Stimulated activated CD4-positive, alpha-beta T cell treated with anti-CD3 and anti-CD28 coated beads, Interleukin-15, amount 100 ng/mL, for 24 hours (primary cell): ENCODE measurements around the gene STUB1.

Experiments used
- DNase-seq: peaks from one replicate; pipeline ENCODE4 v3.0.0-alpha.2; 2020

The STUB1 gene

DNA sequence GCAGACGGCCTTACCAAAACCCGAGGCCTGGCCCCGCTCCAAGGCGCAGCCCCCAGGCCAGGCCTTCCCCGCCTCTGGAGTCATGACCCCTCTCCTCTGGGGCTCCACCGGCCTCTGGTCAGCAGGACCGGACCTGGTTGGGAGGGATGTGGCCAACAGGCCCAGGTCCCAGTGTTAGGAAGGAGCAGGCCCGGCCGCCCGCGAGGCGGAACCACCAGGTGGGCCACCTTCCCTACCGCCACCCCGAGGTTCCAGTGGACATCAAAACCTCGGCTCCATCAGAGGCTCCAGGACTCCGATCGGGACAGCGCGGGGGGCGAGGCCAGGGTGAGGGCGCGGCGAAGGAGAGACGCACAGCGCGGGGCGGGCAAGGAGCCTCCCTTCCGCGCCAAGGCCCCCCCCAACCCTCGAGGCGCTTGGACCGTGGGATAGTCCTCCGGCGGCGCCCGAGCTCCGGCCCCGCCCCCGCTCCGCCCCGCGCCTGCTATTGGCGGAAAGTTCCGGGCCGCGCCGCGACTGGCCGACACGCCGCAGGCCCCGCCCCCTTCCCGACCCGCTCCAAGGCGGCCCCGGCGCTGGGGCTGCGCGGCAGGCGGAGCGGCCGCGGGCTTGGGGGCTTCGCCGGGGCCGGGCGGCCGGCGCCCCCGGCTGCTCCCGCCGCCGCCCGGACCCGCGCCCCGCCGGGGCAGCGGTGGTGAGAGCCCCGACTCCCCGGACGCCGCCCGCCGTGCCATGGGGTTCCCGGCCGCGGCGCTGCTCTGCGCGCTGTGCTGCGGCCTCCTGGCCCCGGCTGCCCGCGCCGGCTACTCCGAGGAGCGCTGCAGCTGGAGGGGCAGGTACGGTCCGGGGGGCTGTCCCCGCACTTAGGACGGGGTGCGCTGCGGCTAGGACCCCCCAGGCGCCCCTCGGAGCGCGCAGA is 34.6 kb downstream of the STUB1 start, which contains the start of gene METRN:
Gene METRN, plus strand, starts transcription at position 561 of the 919 bp plus-strand sequence. Its CDS starts 172 bp downstream, at position 733.
- peak; percentile 96 for DNase-seq

DNA sequence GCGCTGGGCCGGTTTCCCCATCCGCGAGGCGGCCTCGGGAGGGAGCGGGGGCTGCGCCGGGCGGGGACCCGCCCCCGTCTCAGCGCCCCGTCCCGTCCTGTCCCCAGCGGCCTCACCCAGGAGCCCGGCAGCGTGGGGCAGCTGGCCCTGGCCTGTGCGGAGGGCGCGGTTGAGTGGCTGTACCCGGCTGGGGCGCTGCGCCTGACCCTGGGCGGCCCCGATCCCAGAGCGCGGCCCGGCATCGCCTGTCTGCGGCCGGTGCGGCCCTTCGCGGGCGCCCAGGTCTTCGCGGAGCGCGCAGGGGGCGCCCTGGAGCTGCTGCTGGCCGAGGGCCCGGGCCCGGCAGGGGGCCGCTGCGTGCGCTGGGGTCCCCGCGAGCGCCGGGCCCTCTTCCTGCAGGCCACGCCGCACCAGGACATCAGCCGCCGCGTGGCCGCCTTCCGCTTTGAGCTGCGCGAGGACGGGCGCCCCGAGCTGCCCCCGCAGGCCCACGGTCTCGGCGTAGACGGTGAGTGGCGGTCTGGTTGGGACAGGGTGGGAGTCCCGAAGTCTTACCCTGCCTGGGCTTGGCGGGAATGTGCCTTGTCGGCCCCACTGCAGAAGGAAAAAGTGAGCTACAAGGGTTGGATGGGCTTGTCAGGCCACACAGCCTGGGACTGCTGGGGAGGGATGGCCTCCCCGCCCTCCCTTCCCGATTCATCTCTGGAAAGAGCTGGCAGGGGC is 35.4 kb downstream of the STUB1 start:
- no peak for DNase-seq

DNA sequence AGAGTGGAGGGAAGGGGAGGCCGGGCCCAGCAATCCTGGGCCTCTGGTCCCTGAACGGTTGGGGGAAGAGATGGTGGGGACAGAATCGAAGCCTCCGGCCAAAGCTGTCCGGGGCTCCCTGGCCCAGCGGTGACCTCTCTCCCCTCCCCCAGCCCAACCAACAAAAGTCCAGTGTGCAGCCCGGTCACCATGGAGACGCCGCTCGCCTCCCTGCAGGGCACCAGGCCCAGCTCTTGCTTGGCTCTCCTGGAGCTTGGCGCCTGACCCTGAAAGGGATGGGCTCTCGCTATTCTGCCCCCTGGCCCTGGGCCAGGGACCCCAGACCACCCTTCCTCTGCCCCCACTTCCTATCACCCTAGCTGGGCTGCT is 36.0 kb downstream of the STUB1 start:
- DNase-seq: no peak

DNA sequence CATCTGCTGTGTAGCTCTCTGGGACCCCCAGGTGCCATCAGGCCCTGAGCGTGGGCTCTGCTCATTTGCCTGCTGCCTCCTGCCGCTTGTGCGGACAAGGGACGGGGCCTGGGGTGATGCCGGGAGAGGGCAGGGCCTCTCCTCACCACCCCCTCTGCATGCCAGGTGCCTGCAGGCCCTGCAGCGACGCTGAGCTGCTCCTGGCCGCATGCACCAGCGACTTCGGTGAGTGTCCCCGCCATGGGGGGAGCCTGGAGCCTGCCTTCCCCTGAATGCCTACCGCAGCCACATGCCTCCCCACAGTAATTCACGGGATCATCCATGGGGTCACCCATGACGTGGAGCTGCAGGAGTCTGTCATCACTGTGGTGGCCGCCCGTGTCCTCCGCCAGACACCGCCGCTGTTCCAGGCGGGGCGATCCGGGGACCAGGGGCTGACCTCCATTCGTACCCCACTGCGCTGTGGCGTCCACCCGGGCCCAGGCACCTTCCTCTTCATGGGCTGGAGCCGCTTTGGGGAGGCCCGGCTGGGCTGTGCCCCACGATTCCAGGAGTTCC is 36.6 kb downstream of the STUB1 start:
- no peak for DNase-seq

DNA sequence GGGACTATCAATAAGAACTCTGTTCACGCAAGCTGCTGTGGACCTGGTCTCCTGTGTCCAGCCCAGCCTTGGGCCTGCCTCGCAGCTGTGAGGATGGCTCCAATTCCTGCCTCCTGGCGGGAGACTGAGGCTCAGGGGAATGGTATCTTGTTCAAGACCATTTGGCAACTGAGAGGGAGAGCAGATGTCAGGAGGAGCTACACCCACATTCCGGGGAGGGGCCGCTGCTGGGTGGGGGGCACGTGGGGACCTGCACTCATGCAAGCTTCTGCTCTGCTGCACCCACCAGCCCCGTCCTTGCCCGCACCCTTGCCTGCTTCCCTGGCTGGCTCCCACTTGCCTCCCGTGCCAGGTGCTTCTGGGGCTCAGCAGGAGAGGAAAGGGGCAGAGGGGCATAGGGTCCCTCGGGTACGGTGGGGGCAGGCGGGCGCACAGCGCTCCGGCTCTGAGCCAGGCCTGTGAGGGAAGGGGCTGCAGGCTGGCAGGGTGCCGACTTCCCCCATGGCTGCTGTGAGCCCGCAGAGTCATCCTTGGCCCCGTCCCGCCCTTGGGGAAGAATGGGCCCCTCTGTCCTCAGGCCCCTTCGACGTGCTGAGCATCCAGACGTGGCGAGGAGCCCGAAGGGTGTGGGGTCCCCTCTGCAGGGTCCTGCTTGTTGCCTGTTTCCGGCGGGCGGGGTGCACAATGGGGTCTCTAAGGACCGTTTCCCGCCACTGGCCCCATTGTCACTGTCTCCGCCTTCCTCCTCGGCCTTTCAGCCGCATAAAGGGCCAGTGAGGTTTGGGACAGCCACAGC is 37.4 kb downstream of the STUB1 start:
- DNase-seq: no peak

DNA sequence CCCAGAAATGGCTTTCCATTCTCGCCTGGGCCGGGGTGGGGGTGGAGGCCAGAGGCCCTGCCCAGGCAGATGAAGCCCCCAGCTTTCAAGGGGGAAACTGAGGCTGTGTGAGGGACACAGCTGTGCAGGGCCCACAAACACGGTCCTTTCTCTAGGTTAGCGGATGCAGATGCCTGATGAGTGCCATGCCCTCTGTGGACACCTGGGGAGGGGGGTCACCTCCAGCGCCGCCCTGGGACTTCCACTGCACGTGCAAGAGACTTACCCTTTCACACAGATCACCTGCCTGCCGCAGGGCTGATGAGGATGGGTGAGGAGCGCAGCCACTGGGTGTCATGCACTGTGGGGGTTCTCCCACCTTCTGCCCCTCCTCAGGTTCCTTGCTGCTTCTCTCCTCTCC is 38.2 kb downstream of the STUB1 start:
- DNase-seq: no peak

DNA sequence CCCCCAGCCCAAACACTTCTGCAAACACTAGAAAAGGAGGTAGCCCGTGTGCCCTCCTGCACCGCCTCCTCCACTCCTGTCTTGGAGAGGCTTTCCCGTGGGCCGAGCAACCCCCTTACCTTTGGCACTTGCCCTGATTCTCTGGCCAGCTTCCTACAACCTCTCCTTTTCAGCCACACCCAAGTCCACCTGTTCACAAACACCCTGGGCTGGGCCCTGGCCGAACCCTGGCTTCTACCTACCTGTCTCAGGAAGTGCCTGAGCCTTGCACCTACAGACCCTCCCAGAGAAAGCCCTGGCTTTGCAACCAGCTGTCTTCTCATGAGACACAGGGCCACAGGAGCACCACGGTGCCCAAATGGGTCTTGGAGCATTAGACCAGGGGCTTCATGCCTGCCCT is 38.7 kb downstream of the STUB1 start:
- no peak for DNase-seq

DNA sequence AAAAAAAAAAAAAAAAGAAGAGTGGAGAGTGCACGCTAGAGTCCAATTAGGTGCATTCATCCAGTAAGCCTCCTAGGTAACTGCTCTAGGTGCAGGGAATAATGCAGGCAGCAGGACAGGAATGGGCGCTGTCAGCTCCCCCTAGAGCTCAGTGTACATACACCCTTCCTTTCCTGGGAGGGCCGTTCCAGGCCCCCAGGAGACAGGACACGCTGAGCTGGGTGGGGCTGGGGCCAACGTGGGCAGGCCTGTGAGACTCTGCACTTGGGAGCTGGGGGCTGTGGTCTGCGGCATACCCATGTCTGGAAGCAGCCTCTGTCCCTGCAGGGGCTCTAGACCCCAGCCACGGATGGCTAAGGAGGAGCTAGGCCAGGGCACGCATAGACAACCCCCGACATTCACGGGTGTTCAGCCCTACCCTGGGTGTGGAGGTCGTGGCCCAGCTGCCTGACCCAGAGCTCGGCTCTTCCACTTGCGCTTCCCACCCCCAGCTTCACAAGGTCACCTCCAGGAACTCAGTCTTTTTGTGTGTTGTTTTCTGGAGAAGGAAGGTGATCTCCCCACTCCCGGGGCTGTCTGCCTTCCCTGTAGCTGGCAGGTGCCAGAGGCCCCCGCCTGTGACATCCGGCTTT is 39.7 kb downstream of the STUB1 start:
- peak; percentile 29 for DNase-seq

DNA sequence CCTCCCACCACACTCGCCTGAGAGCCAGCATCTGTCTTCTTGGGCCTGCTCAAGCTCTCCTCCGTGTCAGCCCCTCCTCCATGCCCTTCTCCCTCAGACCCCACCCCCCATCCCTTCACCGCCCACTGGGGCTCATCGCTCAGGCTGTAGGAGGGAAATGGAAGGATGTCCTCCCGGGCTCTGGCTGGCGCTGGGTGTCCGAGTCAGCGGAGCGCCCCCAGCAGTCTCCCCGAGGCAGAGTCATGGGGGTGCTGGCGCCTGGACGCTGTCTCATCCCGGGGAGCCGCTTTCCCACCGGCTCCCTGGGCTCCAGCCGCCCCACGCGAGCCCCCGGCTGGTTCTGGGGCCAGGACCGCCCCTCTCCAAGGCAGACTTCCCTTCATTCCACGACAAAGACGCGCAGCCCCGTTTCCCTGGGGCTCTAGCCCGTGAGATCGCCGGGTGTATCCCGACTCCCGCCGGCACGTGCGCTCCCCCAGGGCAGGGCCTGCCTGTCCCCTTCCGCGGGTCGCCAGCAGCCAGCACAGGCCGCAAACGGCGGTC is 40.3 kb downstream of the STUB1 start:
- peak; percentile 80 for DNase-seq

DNA sequence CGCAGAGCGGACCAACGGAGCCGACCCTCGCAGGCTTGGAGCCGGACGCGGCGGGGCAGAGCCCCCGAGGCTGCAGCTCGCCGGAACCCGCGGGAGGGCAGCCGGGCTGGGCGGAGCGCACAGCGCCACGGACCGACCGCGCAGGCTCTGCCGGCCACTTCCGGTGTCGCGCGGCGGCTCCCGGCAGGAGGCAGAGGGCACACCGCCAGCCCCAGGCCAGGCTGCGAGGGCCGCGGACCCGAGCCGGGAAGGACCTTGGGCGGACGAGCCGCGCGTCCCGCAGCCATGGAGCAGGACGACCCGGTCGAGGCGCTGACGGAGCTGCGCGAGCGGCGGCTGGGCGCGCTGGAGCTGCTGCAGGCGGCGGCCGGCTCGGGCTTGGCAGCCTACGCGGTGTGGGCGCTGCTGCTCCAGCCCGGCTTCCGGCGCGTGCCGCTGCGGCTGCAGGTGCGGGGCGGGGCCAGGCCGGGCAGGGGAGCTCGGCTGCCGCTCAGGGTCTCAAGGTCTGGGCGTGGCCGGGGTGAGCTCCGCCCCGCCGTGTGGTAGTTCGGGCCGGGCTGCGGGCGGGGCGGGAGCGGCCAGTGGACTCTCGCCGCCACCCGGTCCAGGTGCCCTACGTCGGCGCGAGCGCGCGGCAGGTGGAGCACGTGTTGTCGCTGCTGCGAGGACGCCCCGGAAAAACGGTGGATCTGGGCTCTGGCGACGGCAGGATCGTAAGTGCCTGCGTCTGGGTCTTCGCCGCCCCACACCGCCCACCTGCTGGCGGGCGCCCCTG is 41.0 kb downstream of the STUB1 start, which contains the start of gene ANTKMT:
Gene ANTKMT, plus strand, starts transcription at position 157 of the 775 bp plus-strand sequence. Its CDS starts 129 bp downstream, at position 286.
- peak; percentile 90 for DNase-seq

DNA sequence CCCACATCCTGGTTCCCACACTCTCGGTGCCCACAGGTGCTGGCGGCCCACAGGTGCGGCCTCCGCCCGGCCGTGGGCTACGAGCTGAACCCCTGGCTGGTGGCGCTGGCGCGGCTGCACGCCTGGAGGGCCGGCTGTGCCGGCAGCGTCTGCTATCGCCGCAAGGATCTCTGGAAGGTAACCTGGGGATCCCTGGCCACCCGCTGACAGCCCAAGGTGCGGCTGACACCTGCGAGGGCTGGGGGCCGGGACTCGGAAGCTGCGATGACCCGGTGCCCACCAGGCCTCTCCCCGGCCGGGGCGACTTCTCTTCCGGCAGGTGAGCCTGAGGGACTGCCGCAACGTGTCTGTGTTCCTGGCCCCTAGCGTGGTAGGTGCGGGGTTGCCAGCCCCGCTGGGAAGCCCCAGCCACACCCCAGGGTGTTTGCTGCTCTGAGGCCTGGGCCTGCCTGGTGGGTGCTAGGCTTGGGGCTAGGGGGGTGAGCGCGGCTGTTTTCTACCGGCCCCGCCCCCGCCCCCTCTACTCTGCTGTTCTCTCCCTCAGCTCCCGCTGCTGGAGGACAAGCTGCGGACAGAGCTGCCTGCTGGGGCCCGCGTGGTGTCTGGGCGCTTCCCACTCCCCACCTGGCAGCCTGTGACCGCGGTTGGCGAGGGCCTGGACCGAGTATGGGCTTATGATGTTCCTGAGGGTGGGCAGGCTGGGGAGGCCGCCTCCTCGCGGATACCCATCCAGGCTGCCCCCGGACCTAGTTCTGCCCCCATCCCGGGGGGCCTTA is 41.7 kb downstream of the STUB1 start:
- DNase-seq: no peak

DNA sequence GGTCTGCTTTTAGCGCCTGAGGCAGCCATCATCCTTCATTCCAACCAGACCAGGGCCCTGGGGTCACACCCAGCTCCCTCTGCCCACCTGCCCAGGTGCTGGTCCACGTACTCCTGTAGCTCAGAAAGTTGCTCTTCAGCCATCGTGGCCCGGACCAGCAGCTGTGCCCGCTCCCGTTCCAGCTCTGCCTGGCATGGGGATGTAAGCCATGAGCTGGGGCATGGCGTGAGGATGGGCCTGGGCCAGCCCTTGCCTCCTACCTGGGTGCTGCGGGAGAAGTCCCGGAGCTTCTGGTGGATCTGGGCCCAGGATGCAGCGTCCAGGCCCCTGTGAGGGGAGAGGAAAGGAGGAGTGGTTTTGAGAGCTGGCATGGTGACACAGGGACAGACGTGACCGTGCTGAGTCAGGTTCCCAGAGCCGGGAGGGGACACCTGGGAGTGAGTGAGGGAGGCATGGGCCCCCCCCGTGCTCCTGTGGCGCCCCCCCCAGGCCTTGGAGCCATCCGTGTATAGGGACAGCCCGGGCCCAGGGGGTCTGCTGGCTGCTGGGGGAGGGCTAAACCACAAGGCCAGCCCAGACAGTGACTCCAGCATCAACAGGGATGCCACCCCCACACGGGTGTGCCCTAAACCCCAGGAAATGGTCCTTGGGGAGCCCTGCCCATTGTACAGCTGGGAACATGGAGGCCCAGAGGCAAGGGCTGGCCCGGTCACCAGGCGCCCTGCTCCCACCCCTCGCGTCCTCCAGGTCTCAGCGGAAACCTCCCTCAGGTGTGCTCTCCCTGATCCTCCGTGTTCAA is 42.8 kb downstream of the STUB1 start:
- DNase-seq: no peak

DNA sequence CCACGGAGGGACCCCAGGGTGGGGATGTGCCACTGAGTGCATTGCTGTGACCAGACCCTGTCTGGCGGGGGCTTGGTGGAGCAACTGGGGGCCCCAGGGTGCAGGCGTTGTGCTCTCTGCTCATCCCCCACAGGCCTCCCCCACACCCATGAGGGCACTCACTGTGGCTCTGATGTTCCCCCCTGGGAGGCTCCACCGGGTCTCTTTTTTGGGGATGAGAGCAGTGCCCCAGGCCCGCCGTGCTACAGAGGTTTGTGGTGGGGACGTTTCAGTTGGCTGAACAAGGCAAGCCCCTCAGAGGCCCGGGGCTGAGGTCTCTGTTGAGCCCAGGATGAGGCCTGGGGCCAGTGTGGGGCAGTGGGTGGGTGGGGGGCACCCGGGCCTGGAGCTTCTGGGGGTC is 43.5 kb downstream of the STUB1 start:
- no peak for DNase-seq

DNA sequence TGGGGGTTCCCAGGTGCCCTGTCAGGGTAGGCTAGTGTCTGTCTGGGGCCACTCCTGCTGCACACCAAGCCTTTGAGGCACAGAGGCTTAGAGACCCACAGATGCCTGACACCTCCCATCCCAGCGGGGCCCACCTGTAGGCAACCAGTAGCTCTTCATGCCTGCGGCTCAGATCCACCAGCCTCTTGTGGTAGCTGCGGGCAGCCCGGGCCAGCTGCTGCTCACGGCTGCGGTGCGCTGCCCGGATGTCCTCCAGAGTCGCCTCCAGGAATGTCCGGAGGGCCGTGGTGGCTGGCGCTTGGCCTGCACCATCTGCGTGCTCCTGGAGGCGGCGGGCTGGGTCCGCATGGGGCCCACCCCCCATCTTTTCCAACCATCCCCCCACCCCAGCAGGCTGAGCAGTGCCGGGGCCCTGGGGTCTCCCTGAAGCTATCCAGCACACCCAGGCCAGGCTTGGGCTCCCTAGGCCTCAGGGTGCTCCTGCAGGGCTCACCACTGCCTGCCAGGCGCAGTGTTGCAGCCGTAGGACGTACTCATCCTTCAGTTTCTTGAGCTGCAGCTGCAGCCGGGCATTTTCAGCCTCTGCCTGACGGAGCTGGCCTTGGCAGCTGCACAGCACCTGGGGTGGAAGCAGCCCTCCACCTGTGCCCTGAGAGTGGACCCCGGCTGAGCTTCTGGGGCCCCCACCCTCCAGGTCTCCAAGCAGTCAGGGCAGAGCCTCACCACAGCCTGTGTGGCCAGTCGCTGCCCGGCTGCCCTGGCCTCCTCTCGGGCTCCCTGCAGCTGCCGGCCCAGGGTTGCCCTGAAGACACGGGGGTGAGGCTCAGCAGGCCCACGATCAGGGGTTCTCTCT is 44.2 kb downstream of the STUB1 start:
- DNase-seq: no peak

DNA sequence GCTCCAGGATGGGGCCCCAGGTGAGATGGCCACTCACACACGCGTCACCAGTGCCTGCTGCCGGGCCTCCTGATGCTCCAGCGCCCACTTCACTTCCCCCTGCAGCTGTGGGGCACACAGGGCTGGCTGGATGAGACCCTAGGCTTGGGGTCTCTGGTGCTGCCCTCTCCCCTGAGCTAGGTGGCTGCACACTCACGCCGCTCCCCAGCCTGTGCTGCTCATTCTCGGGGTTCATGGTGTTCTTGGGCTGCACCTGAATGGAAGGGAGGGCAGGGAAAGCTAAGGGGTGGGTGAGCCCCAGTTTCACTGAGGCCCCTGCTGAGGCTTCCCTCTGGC is 44.8 kb downstream of the STUB1 start:
- DNase-seq: no peak

DNA sequence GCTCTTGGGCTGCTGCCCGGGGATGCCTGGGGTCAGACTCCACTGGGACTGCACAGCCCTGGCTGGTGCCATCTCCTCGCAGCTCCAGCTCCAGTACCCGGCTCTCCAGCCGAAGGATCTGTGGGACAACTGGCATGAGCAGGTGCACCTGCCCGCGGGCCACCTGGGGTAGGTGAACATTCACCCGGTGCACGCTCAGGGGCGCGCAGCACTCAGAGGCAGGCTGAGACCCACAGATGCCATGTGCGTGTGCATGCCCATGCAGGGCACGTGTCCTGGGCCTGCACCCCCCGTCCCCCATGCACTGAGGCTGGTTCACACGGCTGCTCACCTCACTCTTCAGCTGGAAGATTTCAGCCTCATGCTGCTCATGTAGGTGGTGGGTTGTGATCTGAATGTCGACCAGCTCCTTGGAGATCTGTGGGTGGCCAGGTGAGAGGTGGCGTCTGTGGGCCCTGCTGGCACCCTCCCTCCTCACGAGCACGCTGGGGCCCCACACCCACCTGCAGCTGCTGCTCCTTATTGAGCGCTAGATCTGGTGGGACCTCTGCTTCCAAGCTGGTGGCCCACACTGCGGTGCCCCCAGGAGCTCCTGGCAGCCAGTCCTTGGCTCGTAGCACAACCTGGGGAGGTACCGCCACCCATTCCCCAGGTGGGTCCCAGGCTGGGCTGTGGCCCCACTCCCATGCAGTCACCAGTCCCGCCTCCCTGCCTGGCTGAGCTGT is 45.4 kb downstream of the STUB1 start:
- DNase-seq: no peak

DNA sequence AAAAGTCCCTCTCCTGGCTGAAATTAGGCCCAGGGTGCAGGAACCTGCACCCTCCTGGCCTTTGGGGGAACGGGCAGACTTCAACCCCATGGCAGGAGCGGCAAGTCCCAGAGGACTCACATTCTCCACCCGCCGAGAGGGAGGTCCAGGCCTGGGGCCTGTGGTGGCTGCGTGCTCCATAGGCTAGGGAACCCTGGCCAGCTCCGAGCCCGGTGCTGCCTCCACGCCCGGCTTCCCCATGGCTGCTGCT is 45.9 kb downstream of the STUB1 start:
- no peak for DNase-seq
